OCI-LY7 (cell line): ENCODE data around the gene AR. TPM values are rescaled to one million over a fixed set of nuclear protein-coding genes. Genes with fewer than 3 reads are reported as not detected.

ENCODE experiments used
- BruUV-seq: library from RNA; stranded (reverse); fragments of 400-500 nt; replicated peaks from 2 replicates; lab custom pipeline; 2021; lab: Mats Ljungman, UMichigan
- CTCF ChIA-PET: fragments of 300-600 bp; sonication (Branson Sonifier 250); formaldehyde crosslinking; loops from one replicate; lab custom pipeline; 2022; ENCODE audit warnings: antibody characterized with exemption; ENCODE audit not compliant: unreplicated experiment; lab: Charles Lee
- POLR2A ChIA-PET: fragments of 300-600 bp; sonication (Branson Sonifier 250); formaldehyde crosslinking; loops from one replicate; lab custom pipeline; 2022; ENCODE audit warnings: antibody characterized with exemption; lab: Charles Lee
- DNase-seq: peaks from one replicate; pipeline ENCODE4 v3.0.0-alpha.2; 2015; ENCODE audit warnings: low spot score
- H2AFZ ChIP-seq: fragments of 200-600 bp; sonication (generic), shearing (Covaris generic); 2 replicates; pipeline ENCODE4 v1.6.1; 2014; ENCODE audit warnings: mild to moderate bottlenecking, antibody characterized with exemption, low read length, moderate library complexity
- H3K27ac ChIP-seq: fragments of 200-600 bp; sonication (generic); 2 replicates; pipeline ENCODE4 v1.5.1; 2014; ENCODE audit warnings: mixed run types, low read depth, mild to moderate bottlenecking, moderate library complexity, low read length, inconsistent platforms; ENCODE audit not compliant: poor library complexity, severe bottlenecking
- H3K36me3 ChIP-seq: fragments of 200-600 bp; sonication (generic); 2 replicates; pipeline ENCODE4 v1.6.1; 2014; ENCODE audit warnings: mild to moderate bottlenecking, antibody characterized with exemption, low read length, moderate library complexity, mixed read lengths; ENCODE audit not compliant: insufficient read depth
- H3K4me1 ChIP-seq: fragments of 200-600 bp; sonication (generic); 2 replicates; pipeline ENCODE4 v1.5.1; 2014; ENCODE audit warnings: mild to moderate bottlenecking, low read length; ENCODE audit not compliant: insufficient read depth, poor library complexity, severe bottlenecking
- H3K4me2 ChIP-seq: fragments of 200-600 bp; sonication (generic); 2 replicates; pipeline ENCODE4 v1.6.1; 2014; ENCODE audit warnings: mild to moderate bottlenecking, low read length
- H3K4me3 ChIP-seq: fragments of 200-600 bp; sonication (generic); 2 replicates; pipeline ENCODE4 v1.5.1; 2014; ENCODE audit warnings: mild to moderate bottlenecking, low read depth, low read length; ENCODE audit not compliant: poor library complexity, severe bottlenecking
- H3K79me2 ChIP-seq: fragments of 200-600 bp; sonication (generic); 2 replicates; pipeline ENCODE4 v1.6.1; 2016; ENCODE audit warnings: low read depth, mild to moderate bottlenecking, low read length, moderate library complexity, mixed read lengths; ENCODE audit not compliant: insufficient read depth
- H3K9me2 ChIP-seq: fragments of 200-600 bp; sonication (generic); 2 replicates; pipeline ENCODE4 v1.6.1; 2016; ENCODE audit warnings: mild to moderate bottlenecking, low read length, mixed read lengths; ENCODE audit not compliant: insufficient read depth
- H3K9me3 ChIP-seq: fragments of 200-600 bp; sonication (generic); 2 replicates; pipeline ENCODE4 v1.6.1; 2014; ENCODE audit warnings: mild to moderate bottlenecking, mixed run types, low read length, mixed read lengths
- H4K20me1 ChIP-seq: fragments of 200-600 bp; sonication (generic); 2 replicates; pipeline ENCODE4 v1.6.1; 2014; ENCODE audit warnings: mild to moderate bottlenecking, antibody characterized with exemption, low read length, moderate library complexity, mixed read lengths; ENCODE audit not compliant: insufficient read depth
- CTCF ChIP-seq: fragments of 200-600 bp; sonication (generic); conservative IDR thresholded peaks from 2 replicates; pipeline ENCODE4 v1.5.1; 2014; ENCODE audit warnings: mild to moderate bottlenecking, antibody characterized with exemption, low read length, moderate library complexity, mixed read lengths
- EZH2phosphoT487 ChIP-seq: fragments of 200-600 bp; sonication (generic); IDR thresholded peaks from 2 replicates; pipeline ENCODE4 v1.6.1; 2018; ENCODE audit warnings: low read depth, borderline replicate concordance, mild to moderate bottlenecking, mixed run types, antibody characterized with exemption, low read length, moderate library complexity, mixed read lengths
- intact Hi-C: fragments of 100-400 bp; cut with micrococcal nuclease; formaldehyde crosslinking; loops from one replicate; pipeline ENCODE4 v1.10.0; 2022; ENCODE audit not compliant: unreplicated experiment
- total RNA-seq, 2 experiments: library from RNA; depleted of rRNA in 1 of 2; stranded (reverse); fragments of >200 nt in 1 of 2; shearing (Covaris generic) in 1 of 2; gene quantifications; 2 replicates each; pipeline ENCODE4 v1.2.3, GENCODE V29; 2014 to 2022

AR gene
- total RNA-seq, 2 experiments from 2014 or later, result not detected

GRCh38 chrX:67583171-67583570, 39.4 kb downstream of the AR start:
- H3K4me2 ChIP-seq, result no peak overlapping the region
- H2AFZ ChIP-seq, result no peak overlapping the region
- no peaks in the 10 kb centered on the region for H3K36me3 ChIP-seq
- no TSS peak for BruUV-seq
- H3K9me3 ChIP-seq, result no peaks in the 10 kb centered on the region
- TF ChIP-seq EZH2phosphoT487 (no peak), CTCF (no peak)
- H3K4me1 ChIP-seq, result no peaks in the 10 kb centered on the region
- no peak overlapping the region for H3K4me3 ChIP-seq
- H3K9me2 ChIP-seq, result no peaks in the 10 kb centered on the region
- POLR2A ChIA-PET, result no interaction called here
- no peak overlapping the region for H3K27ac ChIP-seq
- H4K20me1 ChIP-seq, result no peaks in the 10 kb centered on the region
- H3K79me2 ChIP-seq, result no peaks in the 10 kb centered on the region
- DNase-seq, result no peak
- CTCF ChIA-PET, result no interaction called here
- intact Hi-C loops, result no loop called here

DNA sequence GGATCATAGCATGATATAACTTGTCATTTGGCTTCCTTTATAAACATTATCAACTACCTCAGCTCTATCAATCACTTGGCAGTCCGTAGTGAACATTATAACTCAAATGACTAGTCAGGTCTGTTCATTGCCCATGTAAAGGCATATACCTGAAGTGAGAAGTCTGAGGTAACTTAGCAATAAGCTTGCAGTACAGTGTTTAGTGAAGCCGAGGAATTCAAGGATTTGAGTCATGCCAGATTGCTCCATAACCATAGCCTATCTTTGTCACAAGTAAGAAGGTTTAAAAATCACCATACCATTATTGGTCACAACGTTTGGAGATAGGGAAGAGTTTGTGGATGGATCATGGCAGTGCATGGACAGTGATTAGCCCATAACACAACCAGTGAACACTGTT, 41.6 kb downstream of the AR start:
- Histone ChIP-seq H3K9me2 (no peaks in the 10 kb centered on the region), H3K4me1 (no peaks in the 10 kb centered on the region), H3K9me3 (no peaks in the 10 kb centered on the region), H2AFZ (no peak overlapping the region), H3K4me3 (no peak overlapping the region), H3K79me2 (no peaks in the 10 kb centered on the region), H3K4me2 (no peak overlapping the region), H3K36me3 (no peaks in the 10 kb centered on the region), H4K20me1 (no peaks in the 10 kb centered on the region), H3K27ac (no peak overlapping the region)
- TF ChIP-seq EZH2phosphoT487 (no peak), CTCF (no peak)
- POLR2A ChIA-PET, result no interaction called here
- no TSS peak for BruUV-seq
- intact Hi-C loops, result no loop called here
- DNase-seq, result no peak
- CTCF ChIA-PET, result no interaction called here

DNA sequence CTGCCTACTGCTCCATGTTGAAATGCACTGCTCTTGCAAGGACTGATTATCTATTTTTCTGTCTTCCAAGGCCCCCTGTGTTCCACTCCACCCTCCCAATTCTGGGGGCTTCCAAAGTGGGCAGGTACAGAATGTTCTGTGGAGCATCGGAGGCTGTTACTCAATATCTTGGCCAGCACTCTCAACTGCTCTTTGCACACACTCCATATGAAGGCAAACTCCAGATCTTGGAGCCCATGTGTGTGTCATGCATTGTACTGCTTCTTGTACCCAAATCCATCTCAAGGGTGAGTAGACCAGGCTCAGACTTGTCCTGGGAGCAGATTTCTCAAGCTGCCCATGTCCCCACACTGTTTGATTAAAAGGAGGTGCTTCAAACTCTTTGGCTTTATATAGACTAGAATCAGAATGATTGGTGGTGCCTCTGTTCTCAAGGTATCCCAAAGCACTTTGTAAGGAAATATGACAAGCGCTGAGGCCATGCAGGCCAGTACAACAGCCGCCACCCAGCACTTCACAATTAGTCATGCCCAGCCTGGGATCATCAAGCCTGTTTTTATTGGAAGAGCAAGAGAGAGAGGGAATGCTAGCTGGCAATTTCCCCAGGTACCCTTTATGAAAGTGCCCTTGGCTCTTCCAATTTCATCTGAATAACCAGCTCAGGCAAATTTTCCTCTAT, 44.3 kb downstream of the AR start:
- Histone ChIP-seq H3K4me1 (no peaks in the 10 kb centered on the region), H3K27ac (no peak overlapping the region), H3K79me2 (no peaks in the 10 kb centered on the region), H4K20me1 (no peaks in the 10 kb centered on the region), H2AFZ (no peak overlapping the region), H3K36me3 (no peaks in the 10 kb centered on the region), H3K4me2 (no peak overlapping the region), H3K9me2 (no peaks in the 10 kb centered on the region), H3K9me3 (no peaks in the 10 kb centered on the region), H3K4me3 (no peak overlapping the region)
- POLR2A ChIA-PET, result no interaction called here
- CTCF ChIA-PET, result no interaction called here
- DNase-seq, result no peak
- no TSS peak for BruUV-seq
- intact Hi-C loops, result no loop called here
- TF ChIP-seq CTCF, result no peak
- TF ChIP-seq EZH2phosphoT487, result no peak
